NB4 (cell line): ENCODE data around the gene TRABD.

Experiments
- POLR2A ChIP-seq: IDR thresholded peaks from 2 replicates; pipeline ENCODE4 v1.6.1; 2011; ENCODE audit warnings: mild to moderate bottlenecking; ENCODE audit not compliant: insufficient read length; ENCODE audit errors: extremely low read depth
- TF ChIP-seq, protein P1 (sequence below): IDR thresholded peaks from one replicate; pipeline ENCODE4 v1.5.1; 2012; ENCODE audit warnings: low read depth, low read length

DNA sequence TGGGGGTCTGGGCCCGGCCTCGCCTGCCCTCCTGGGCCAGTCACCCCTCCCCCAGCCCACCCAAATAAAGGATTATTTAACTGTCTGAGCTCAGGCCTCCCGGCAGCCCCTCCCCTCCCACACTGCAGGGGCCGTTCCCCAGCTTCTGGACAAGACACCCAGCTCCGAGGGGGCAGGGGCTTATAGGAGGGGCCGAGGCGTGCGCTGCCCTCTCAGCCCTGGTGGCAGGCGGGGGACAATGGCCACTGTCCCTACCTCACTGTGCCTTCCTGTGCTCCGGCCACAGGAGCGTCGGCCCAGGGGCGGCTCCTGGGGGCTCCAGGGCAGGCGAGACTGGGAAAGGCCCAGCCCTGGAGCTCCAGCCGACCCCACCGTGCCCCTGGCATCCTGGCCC lies 12.9 kb downstream of the TRABD start:
- TF ChIP-seq, protein P1, sequence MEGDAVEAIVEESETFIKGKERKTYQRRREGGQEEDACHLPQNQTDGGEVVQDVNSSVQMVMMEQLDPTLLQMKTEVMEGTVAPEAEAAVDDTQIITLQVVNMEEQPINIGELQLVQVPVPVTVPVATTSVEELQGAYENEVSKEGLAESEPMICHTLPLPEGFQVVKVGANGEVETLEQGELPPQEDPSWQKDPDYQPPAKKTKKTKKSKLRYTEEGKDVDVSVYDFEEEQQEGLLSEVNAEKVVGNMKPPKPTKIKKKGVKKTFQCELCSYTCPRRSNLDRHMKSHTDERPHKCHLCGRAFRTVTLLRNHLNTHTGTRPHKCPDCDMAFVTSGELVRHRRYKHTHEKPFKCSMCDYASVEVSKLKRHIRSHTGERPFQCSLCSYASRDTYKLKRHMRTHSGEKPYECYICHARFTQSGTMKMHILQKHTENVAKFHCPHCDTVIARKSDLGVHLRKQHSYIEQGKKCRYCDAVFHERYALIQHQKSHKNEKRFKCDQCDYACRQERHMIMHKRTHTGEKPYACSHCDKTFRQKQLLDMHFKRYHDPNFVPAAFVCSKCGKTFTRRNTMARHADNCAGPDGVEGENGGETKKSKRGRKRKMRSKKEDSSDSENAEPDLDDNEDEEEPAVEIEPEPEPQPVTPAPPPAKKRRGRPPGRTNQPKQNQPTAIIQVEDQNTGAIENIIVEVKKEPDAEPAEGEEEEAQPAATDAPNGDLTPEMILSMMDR = no peak
- TF ChIP-seq POLR2A = no peak
